ENCODE results near the gene SYTL3.
"Not testable (repeated sequence)": the region's sequence is repeated elsewhere in the genome, so short reads cannot be mapped to it uniquely, and the experiment has no call there.

The SYTL3 gene

GRCh38 chr6:158649289-158650143 is at the start of gene SYTL3:
Gene SYTL3 (plus strand): TSS chr6:158650054. CDS start chr6:158663269, 13,215 bp downstream.
- DNase-seq = no peak

GRCh38 chr6:158603261-158604047 is 46.4 kb upstream of the SYTL3 start:
- no peak for DNase-seq

GRCh38 chr6:158604048-158604406 is 45.8 kb upstream of the SYTL3 start:
- no peak for DNase-seq

GRCh38 chr6:158605266-158605878 is 44.5 kb upstream of the SYTL3 start:
- DNase-seq = peak; percentile 16

- DNase-seq = not testable (repeated sequence)
These were observed 43.8 kb upstream of the SYTL3 start for GRCh38 chr6:158606011-158606410.

GRCh38 chr6:158606935-158607334 is 42.9 kb upstream of the SYTL3 start:
- DNase-seq = no peak

- DNase-seq = no peak
These were observed 42.3 kb upstream of the SYTL3 start for GRCh38 chr6:158607411-158608170.

GRCh38 chr6:158608221-158608620 is 41.6 kb upstream of the SYTL3 start:
- DNase-seq = no peak

- DNase-seq = no peak
These were observed 40.2 kb upstream of the SYTL3 start for GRCh38 chr6:158609455-158610155.

GRCh38 chr6:158610319-158610968 is 39.4 kb upstream of the SYTL3 start:
- no peak for DNase-seq

- no peak for DNase-seq
These were observed 38.8 kb upstream of the SYTL3 start for GRCh38 chr6:158611039-158611438.

GRCh38 chr6:158611541-158612370 is 38.1 kb upstream of the SYTL3 start:
- no peak for DNase-seq

GRCh38 chr6:158614606-158615005 is 35.2 kb upstream of the SYTL3 start:
- not testable (repeated sequence) for DNase-seq

- not testable (repeated sequence) for DNase-seq
These were observed 31.6 kb upstream of the SYTL3 start for GRCh38 chr6:158618289-158618688.

- no peak for DNase-seq
These were observed 29.7 kb upstream of the SYTL3 start for GRCh38 chr6:158619922-158620801.

GRCh38 chr6:158620963-158621693 is 28.7 kb upstream of the SYTL3 start:
- DNase-seq = no peak

GRCh38 chr6:158621694-158622544 is 27.9 kb upstream of the SYTL3 start:
- no peak for DNase-seq

Data from NCI-H510A (cell line).